ENCODE results near the gene SLC25A41.
"Not testable (repeated sequence)": the region's sequence is repeated elsewhere in the genome, so short reads cannot be mapped to it uniquely, and the experiment has no call there.

The SLC25A41 gene

GRCh38 chr19:6428692-6429418, 4.7 kb downstream of the SLC25A41 start:
- DNase-seq (ENCODE audit: low spot score), result not testable (repeated sequence)

GRCh38 chr19:6427131-6427530, 6.4 kb downstream of the SLC25A41 start:
- no peak for DNase-seq (ENCODE audit: low spot score)

- DNase-seq (ENCODE audit: low spot score), result no peak
Observed at GRCh38 chr19:6425732-6426620, 7.6 kb downstream of the SLC25A41 start.

- DNase-seq (ENCODE audit: low spot score), result peak; percentile 98
Observed at GRCh38 chr19:6424939-6425731, 8.4 kb downstream of the SLC25A41 start.

GRCh38 chr19:6424195-6424938, 9.2 kb downstream of the SLC25A41 start, which contains the start of gene KHSRP:
TSS of gene KHSRP (minus strand) at chr19:6424811. CDS start at chr19:6424701, 110 bp downstream.
- DNase-seq (ENCODE audit: low spot score), result peak; percentile 51

- peak; percentile 79 for DNase-seq (ENCODE audit: low spot score)
Observed at GRCh38 chr19:6423499-6424194, 9.9 kb downstream of the SLC25A41 start.

- DNase-seq (ENCODE audit: low spot score), result no peak
Observed at GRCh38 chr19:6421075-6422014, 12.2 kb downstream of the SLC25A41 start.

- no peak for DNase-seq (ENCODE audit: low spot score)
Observed at GRCh38 chr19:6418562-6418932, 15.0 kb downstream of the SLC25A41 start.

- peak; percentile 56 for DNase-seq (ENCODE audit: low spot score)
Observed at GRCh38 chr19:6417713-6418561, 15.6 kb downstream of the SLC25A41 start.

GRCh38 chr19:6416658-6417405, 16.7 kb downstream of the SLC25A41 start:
- no peak for DNase-seq (ENCODE audit: low spot score)

- DNase-seq (ENCODE audit: low spot score), result no peak
Observed at GRCh38 chr19:6415591-6416190, 17.9 kb downstream of the SLC25A41 start.

GRCh38 chr19:6414793-6415590, 18.6 kb downstream of the SLC25A41 start:
- no peak for DNase-seq (ENCODE audit: low spot score)

GRCh38 chr19:6413721-6414643, 19.6 kb downstream of the SLC25A41 start:
- DNase-seq (ENCODE audit: low spot score), result no peak

GRCh38 chr19:6413291-6413690, 20.3 kb downstream of the SLC25A41 start:
- DNase-seq (ENCODE audit: low spot score), result no peak

- peak; percentile 34 for DNase-seq (ENCODE audit: low spot score)
Observed at GRCh38 chr19:6412447-6413091, 21.0 kb downstream of the SLC25A41 start.
